HG02973 (cell line): ENCODE measurements around the gene DMWD.
"Not testable (repeated sequence)": the region's sequence is repeated elsewhere in the genome, so short reads cannot be mapped to it uniquely, and the experiment has no call there.

Source experiments
- ATAC-seq: cut with Tn5 transposase; IDR thresholded peaks from one replicate; pipeline ENCODE4 v1.9.1; 2021; ENCODE audit warnings: moderate library complexity; ENCODE audit not compliant: unreplicated experiment

Gene DMWD

GRCh38 chr19:45753548-45753947, 39.1 kb downstream of the DMWD start:
- ATAC-seq, result no peak

GRCh38 chr19:45752639-45753038, 40.0 kb downstream of the DMWD start:
- no peak for ATAC-seq

DNA sequence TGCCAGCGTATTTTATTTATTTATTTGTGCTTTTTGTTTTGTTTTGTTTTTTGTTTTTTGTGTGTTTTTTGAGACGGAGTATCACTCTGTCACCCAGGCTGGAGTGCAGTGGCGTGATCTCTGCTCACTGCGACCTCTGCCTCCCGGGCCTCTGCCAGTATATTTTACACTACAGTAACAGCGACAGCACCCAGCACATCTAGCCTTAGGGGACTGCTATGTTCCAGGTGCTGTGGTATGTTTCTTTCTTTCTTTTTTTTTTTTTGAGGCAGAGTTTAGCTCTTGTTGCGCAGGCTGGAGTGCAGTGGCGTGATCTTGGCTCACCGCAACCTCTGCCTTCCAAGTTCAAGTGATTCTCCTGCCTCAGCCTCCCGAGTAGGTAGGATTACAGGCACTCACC, 41.2 kb downstream of the DMWD start:
- ATAC-seq, result not testable (repeated sequence)

DNA sequence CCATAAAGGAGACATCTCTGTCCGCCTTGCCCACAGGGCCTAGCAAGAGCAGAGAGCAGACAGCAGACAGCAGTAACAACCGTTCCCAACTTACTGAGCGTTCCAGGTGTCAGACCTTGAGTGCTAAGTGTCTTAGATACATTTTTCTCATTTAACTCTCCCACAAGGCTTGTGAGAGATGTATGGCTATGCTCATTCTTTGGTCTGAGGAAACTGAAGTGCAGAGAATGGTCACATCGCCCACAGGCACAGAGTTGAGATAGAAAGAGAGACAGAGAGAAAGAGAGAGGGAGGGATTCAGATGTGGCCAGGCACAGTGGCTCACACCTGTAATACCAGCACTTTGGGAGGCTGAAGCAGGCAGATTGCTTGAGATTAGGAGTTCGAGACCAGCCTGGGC, 45.1 kb downstream of the DMWD start:
- ATAC-seq, result no peak

DNA sequence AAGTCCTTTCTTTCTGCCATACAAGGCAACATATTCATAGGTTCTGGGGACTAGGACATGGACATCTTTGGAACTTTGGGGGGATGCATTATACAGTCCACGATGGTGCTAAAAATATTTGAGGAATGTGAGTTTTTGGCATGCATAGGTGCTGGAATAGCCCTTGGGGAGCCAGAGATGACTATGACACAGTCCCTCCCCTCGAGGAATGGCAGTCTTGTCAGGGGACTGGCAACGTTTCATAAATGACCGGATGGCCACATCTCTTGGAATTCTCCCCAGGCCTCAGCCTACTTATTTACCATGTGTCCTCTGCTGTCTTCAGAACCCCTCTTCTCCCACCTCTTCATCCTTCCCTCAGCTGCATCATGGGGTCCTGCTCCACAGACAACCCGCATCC, 45.8 kb downstream of the DMWD start:
- no peak for ATAC-seq

DNA sequence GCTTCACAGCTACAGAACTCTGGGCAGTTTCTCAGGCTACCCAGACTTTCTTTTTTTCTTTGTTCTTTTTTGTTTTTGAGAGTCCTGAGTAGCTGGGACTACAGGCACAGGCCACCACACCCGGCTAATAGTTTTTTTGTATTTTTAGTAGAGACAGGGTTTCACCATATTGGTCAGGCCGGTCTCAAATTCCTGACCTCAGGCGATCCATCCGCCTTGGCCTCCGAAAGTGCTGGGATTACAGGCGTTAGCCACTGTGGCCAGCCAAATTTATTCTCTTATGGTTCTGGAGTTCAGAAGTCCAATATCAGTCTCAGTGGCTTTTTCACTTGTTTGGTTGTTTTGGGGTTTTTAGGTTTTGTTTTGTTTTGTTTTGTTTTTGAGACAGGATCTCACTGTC, 47.0 kb downstream of the DMWD start:
- ATAC-seq, result no peak

- ATAC-seq, result no peak
Measured at GRCh38 chr19:45742969-45743368, 49.7 kb downstream of the DMWD start.

DNA sequence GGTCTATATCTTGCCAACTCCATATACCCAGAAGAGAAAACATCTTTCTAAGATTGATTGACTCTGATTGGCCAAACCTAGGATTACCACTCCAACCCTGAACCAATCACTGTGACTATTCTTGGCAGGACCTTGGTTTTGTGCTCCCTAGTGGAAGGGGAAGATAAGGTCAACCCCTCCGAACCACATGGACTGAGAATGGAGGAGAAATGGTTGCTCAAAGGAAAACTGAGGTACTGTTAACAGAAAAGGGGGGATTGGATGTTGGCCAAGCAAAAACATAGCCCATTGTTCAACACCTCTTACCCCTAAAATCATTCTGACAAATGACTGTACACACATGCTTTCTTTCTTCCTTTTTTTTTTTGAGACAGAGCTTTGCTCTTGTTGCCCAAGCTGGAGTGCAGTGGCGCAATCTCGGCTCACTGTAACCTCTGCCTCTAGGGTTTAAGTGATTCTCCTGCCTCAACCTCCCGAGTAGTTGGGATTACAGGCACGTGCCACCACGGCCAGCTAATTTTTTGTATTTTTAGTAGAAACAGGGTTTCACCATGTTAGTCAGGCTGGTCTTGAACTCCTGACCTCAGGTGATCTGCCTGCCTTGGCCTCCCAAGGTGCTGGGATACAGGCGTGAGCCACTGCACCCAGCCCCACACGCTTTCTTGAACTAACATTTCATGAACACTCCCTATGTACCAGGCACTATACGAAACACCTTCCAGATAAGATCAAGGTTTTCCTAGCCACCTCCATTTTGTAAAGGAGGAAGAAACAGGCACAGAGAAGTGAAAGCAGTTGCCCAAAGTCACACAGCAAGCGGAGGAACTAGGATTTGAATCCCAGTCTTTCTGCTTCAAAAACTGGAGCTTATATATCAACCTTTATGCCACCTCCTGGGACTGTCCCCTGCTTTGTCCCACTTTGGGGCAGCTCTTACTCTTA, 52.9 kb downstream of the DMWD start:
- ATAC-seq, result no peak

- no peak for ATAC-seq
Measured at GRCh38 chr19:45733160-45733810, 59.4 kb downstream of the DMWD start, which contains the start of gene MEIOSIN. TSS of gene MEIOSIN (plus strand) at chr19:45733439. CDS start at chr19:45735377, 1,938 bp downstream.
